Measurements from ENCODE around the gene ITGA1. TPM values are rescaled to one million over a fixed set of nuclear protein-coding genes. Genes with fewer than 3 reads are reported as not detected.

ITGA1 gene
- total and polyA plus RNA-seq, 4 donors, result 24.2 to 187 (median 48.5) TPM

DNA sequence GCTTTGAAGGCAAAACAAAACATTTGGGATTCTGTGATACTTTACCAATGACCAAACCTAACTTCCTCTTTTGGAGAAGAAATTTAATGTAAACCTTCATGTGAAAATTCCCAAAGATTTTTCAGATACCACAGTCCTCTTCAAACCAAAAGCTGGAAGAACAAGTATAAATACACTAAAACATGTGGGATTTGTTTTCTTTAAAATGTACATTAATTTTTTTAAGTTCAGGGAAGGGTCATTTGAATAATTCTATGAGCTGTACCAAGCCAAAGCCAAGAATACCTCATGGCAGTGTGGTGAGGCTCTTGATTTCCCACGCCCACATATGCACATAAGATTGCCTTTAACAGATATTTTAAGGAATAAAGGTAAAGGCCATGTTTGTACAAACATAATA is 28.4 kb upstream of the ITGA1 start:
- no peaks in the 10 kb centered on the region for H3K4me1 ChIP-seq (ENCODE audit: control insufficient read depth in 4 of 4, insufficient read depth in 4 of 4, low read length in 3 of 4)

DNA sequence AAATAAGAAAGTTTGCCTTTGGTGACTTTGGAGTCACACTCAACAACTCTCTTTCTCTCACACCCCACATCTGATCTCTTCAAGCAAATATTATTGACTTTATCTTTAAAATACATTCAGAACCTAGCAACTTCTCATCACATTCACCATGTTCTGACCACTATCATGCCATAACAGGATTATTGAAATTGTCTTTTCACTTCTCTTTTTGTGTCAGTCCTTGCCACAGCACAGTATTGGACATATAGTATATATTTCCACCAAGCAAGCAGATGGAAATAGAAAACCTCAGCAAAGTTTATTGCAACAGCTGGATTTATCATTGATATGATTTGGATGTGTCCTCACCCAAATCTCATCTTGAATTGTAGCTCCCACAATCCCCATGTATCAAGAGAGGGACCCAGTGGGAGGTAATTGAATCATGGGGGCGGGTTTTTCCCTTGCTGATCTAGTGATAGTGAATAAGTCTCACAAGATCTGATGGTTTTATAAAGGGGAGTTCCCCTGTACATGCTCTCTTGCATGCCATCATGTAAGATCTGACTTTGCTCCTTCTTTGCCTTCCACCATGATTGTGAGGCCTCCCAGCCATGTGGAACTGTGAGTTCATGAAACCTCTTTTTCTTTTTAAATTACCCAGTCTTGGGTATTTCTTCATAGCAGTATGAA is 26.9 kb upstream of the ITGA1 start:
- no peaks in the 10 kb centered on the region for H3K27me3 ChIP-seq (ENCODE audit: control insufficient read depth in 4 of 4, insufficient read depth in 4 of 4, low read length in 3 of 4)
- H3K9ac ChIP-seq (ENCODE audit: low read depth in 1 of 2, low read length in 2 of 2), result no peak overlapping the region
- no peak overlapping the region for H3K27ac ChIP-seq (ENCODE audit: low read depth in 1 of 2, low read length in 2 of 2)
- no peak for DNase-seq (ENCODE audit: low spot score)
- H3K9me3 ChIP-seq (ENCODE audit: control insufficient read depth in 4 of 4, low read length in 3 of 4), result no peaks in the 10 kb centered on the region
- WGBS, result 92% methylated on average over 1 of the region's 1 CpG
- H3K4me3 ChIP-seq (ENCODE audit: low read depth in 1 of 3, low read length in 3 of 3), result no peak overlapping the region
- H3K36me3 ChIP-seq (ENCODE audit: control insufficient read depth in 4 of 4, insufficient read depth in 3 of 4, low read depth in 1 of 4, low read length in 3 of 4), result no peaks in the 10 kb centered on the region
- no peaks in the 10 kb centered on the region for H3K4me1 ChIP-seq (ENCODE audit: control insufficient read depth in 4 of 4, insufficient read depth in 4 of 4, low read length in 3 of 4)
- TF ChIP-seq GABPA (IDR thresholded peaks at IDR 0.05 in 1 of 2, conservative IDR thresholded peaks at IDR 0.05 in 1 of 2) (no peak), MAX (IDR thresholded peaks at IDR 0.05) (no peak), SP1 (IDR thresholded peaks at IDR 0.05) (no peak), HNF4G (IDR thresholded peaks at IDR 0.05) (no peak), ATF3 (IDR thresholded peaks at IDR 0.05) (no peak), ZBTB33 (IDR thresholded peaks at IDR 0.05) (no peak), EGR1 (IDR thresholded peaks at IDR 0.05; ENCODE audit: low read depth in 2 of 2) (no peak), REST (IDR thresholded peaks at IDR 0.05) (no peak), HNF4A (conservative IDR thresholded peaks at IDR 0.05) (no peak), NR2F2 (IDR thresholded peaks at IDR 0.05) (no peak), FOXA2 (IDR thresholded peaks at IDR 0.05) (no peak), JUND (IDR thresholded peaks at IDR 0.05) (no peak), FOXA1 (IDR thresholded peaks at IDR 0.05) (no peak), RAD21 (IDR thresholded peaks at IDR 0.05) (no peak), YY1 (IDR thresholded peaks at IDR 0.05) (no peak)
- TF ChIP-seq, protein P1, sequence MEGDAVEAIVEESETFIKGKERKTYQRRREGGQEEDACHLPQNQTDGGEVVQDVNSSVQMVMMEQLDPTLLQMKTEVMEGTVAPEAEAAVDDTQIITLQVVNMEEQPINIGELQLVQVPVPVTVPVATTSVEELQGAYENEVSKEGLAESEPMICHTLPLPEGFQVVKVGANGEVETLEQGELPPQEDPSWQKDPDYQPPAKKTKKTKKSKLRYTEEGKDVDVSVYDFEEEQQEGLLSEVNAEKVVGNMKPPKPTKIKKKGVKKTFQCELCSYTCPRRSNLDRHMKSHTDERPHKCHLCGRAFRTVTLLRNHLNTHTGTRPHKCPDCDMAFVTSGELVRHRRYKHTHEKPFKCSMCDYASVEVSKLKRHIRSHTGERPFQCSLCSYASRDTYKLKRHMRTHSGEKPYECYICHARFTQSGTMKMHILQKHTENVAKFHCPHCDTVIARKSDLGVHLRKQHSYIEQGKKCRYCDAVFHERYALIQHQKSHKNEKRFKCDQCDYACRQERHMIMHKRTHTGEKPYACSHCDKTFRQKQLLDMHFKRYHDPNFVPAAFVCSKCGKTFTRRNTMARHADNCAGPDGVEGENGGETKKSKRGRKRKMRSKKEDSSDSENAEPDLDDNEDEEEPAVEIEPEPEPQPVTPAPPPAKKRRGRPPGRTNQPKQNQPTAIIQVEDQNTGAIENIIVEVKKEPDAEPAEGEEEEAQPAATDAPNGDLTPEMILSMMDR (IDR thresholded peaks at IDR 0.05; ENCODE audit: low read depth, low read length, missing input control), result no peak

More for the DNA sequence above, 28.4 kb upstream of the ITGA1 start:
- Histone ChIP-seq H3K36me3 (ENCODE audit: control insufficient read depth in 4 of 4, insufficient read depth in 3 of 4, low read depth in 1 of 4, low read length in 3 of 4) (no peaks in the 10 kb centered on the region), H3K4me3 (ENCODE audit: low read depth in 1 of 3, low read length in 3 of 3) (no peak overlapping the region), H3K9ac (ENCODE audit: low read depth in 1 of 2, low read length in 2 of 2) (no peak overlapping the region), H3K27me3 (ENCODE audit: control insufficient read depth in 4 of 4, insufficient read depth in 4 of 4, low read length in 3 of 4) (no peaks in the 10 kb centered on the region), H3K27ac (ENCODE audit: low read depth in 1 of 2, low read length in 2 of 2) (no peak overlapping the region), H3K9me3 (ENCODE audit: control insufficient read depth in 4 of 4, low read length in 3 of 4) (no peaks in the 10 kb centered on the region)
- WGBS, result 93% methylated on average over 1 of the region's 1 CpG
- TF ChIP-seq ATF3 (IDR thresholded peaks at IDR 0.05), result no peak
- TF ChIP-seq SP1 (IDR thresholded peaks at IDR 0.05), result no peak
- TF ChIP-seq MAX (IDR thresholded peaks at IDR 0.05), result no peak
- TF ChIP-seq TAF1 (conservative IDR thresholded peaks at IDR 0.05), result no peak
- TF ChIP-seq YY1 (IDR thresholded peaks at IDR 0.05), result no peak
- no peak for TF ChIP-seq NR2F2 (IDR thresholded peaks at IDR 0.05)
- no peak for TF ChIP-seq HNF4G (IDR thresholded peaks at IDR 0.05)
- no peak for TF ChIP-seq FOXA2 (IDR thresholded peaks at IDR 0.05)
- no peak for TF ChIP-seq JUND (IDR thresholded peaks at IDR 0.05)
- TF ChIP-seq RXRA (IDR thresholded peaks at IDR 0.05), result no peak
- TF ChIP-seq FOXA1 (IDR thresholded peaks at IDR 0.05), result no peak
- TF ChIP-seq, protein P1 (IDR thresholded peaks at IDR 0.05; ENCODE audit: low read depth, low read length, missing input control), result no peak
- no peak for DNase-seq (ENCODE audit: low spot score)

Measured in liver (tissue), 9 donors.